Stimulated activated naive CD8-positive, alpha-beta T cell treated with anti-CD3 and anti-CD28 coated beads, Interleukin-15, amount 100 ng/mL, for 72 hours (primary cell): ENCODE results near the gene GSE1.

ENCODE experiments used
- ATAC-seq: fragments of 150-1000 bp; cut with Tn5 transposase; 2 replicates; pipeline ENCODE4 v1.10.0; 2021; ENCODE audit warnings: mild to moderate bottlenecking, moderate library complexity
- DNase-seq, 2 donors: peaks; one replicate each; pipeline ENCODE4 v3.0.0; 2021 to 2022
- H3K27ac Mint-ChIP-seq, 2 donors: one replicate each; pipeline ENCODE4 v1.8.0; 2022; ENCODE audit warnings: mild to moderate bottlenecking in 2 of 2, mixed read lengths in 2 of 2, moderate library complexity in 2 of 2
- H3K27me3 Mint-ChIP-seq: one replicate; pipeline ENCODE4 v1.8.0; 2022; ENCODE audit warnings: mixed read lengths
- H3K4me1 Mint-ChIP-seq: one replicate; pipeline ENCODE4 v1.8.0; 2022; ENCODE audit warnings: mild to moderate bottlenecking, mixed read lengths
- H3K4me3 Mint-ChIP-seq, 2 donors: one replicate each; pipeline ENCODE4 v1.8.0; 2022; ENCODE audit warnings: mild to moderate bottlenecking in 2 of 2, mixed read lengths in 2 of 2, moderate library complexity in 1 of 2
- H3K9me3 Mint-ChIP-seq, 2 donors: one replicate each; pipeline ENCODE4 v1.8.0; 2022; ENCODE audit warnings: mixed read lengths in 2 of 2

GSE1 gene

GRCh38 chr16:85636234-85636812, 23.2 kb downstream of the GSE1 start:
- Mint-ChIP-seq H3K4me3 (no peak overlapping the region), H3K4me1 (peaks cover 20% of the 10 kb centered on the region), H3K27me3 (no peaks in the 10 kb centered on the region), H3K9me3 (no peaks in the 10 kb centered on the region), H3K27ac (no peak overlapping the region)
- DNase-seq = no peak
- no peak for ATAC-seq

GRCh38 chr16:85637061-85637807, 24.1 kb downstream of the GSE1 start:
- peaks cover 18% of the 10 kb centered on the region for H3K4me1 Mint-ChIP-seq
- H3K4me3 Mint-ChIP-seq = no peak overlapping the region
- H3K27ac Mint-ChIP-seq = no peak overlapping the region
- no peaks in the 10 kb centered on the region for H3K9me3 Mint-ChIP-seq
- no peak for DNase-seq
- no peak for ATAC-seq
- no peaks in the 10 kb centered on the region for H3K27me3 Mint-ChIP-seq

GRCh38 chr16:85637808-85638647, 24.9 kb downstream of the GSE1 start:
- Mint-ChIP-seq H3K27me3 (no peaks in the 10 kb centered on the region), H3K9me3 (no peaks in the 10 kb centered on the region), H3K4me3 (no peak overlapping the region), H3K4me1 (peaks cover 15% of the 10 kb centered on the region), H3K27ac (no peak overlapping the region)
- ATAC-seq (no peak), DNase-seq (no peak)

GRCh38 chr16:85638695-85639409, 25.7 kb downstream of the GSE1 start:
- DNase-seq = no peak
- Mint-ChIP-seq H3K4me1 (peaks cover 17% of the 10 kb centered on the region), H3K27me3 (no peaks in the 10 kb centered on the region), H3K9me3 (no peaks in the 10 kb centered on the region), H3K4me3 (no peak overlapping the region), H3K27ac (peak overlapping the region; percentile 48 to 59)
- peak; percentile 44 for ATAC-seq

- ATAC-seq = no peak
- no peak for DNase-seq
- Mint-ChIP-seq H3K27me3 (no peaks in the 10 kb centered on the region), H3K4me3 (no peak overlapping the region), H3K4me1 (peaks cover 25% of the 10 kb centered on the region), H3K9me3 (no peaks in the 10 kb centered on the region), H3K27ac (peak overlapping the region; percentile 48 to 87)
Observed at GRCh38 chr16:85639529-85640253, 26.6 kb downstream of the GSE1 start.

GRCh38 chr16:85640254-85640558, 27.1 kb downstream of the GSE1 start:
- Mint-ChIP-seq H3K27ac (no peak overlapping the region), H3K27me3 (no peaks in the 10 kb centered on the region), H3K4me1 (peaks cover 25% of the 10 kb centered on the region), H3K9me3 (no peaks in the 10 kb centered on the region), H3K4me3 (no peak overlapping the region)
- ATAC-seq (no peak), DNase-seq (no peak)

- Mint-ChIP-seq H3K27me3 (no peaks in the 10 kb centered on the region), H3K9me3 (no peaks in the 10 kb centered on the region), H3K27ac (no peak overlapping the region), H3K4me1 (peaks cover 23% of the 10 kb centered on the region), H3K4me3 (no peak overlapping the region)
- ATAC-seq = no peak
- DNase-seq = no peak
Observed at GRCh38 chr16:85640585-85640984, 27.5 kb downstream of the GSE1 start.

- Mint-ChIP-seq H3K27me3 (no peaks in the 10 kb centered on the region), H3K9me3 (no peaks in the 10 kb centered on the region), H3K4me3 (no peak overlapping the region), H3K27ac (peak overlapping the region; percentile 12 to 76), H3K4me1 (peaks cover 23% of the 10 kb centered on the region)
- ATAC-seq = no peak
- DNase-seq = no peak
Observed at GRCh38 chr16:85641305-85641704, 28.2 kb downstream of the GSE1 start.

GRCh38 chr16:85641776-85642176, 28.7 kb downstream of the GSE1 start:
- no peak for DNase-seq
- no peaks in the 10 kb centered on the region for H3K27me3 Mint-ChIP-seq
- no peak for ATAC-seq
- peaks cover 23% of the 10 kb centered on the region for H3K4me1 Mint-ChIP-seq
- peak overlapping the region in 1 of 2 donors; percentile 19 for H3K27ac Mint-ChIP-seq
- no peak overlapping the region for H3K4me3 Mint-ChIP-seq
- no peaks in the 10 kb centered on the region for H3K9me3 Mint-ChIP-seq

- DNase-seq (no peak), ATAC-seq (no peak)
- Mint-ChIP-seq H3K4me3 (no peak overlapping the region), H3K9me3 (no peaks in the 10 kb centered on the region), H3K4me1 (peaks cover 24% of the 10 kb centered on the region), H3K27ac (peak overlapping the region in 1 of 2 donors; percentile 63), H3K27me3 (no peaks in the 10 kb centered on the region)
Observed at GRCh38 chr16:85642762-85643358, 29.7 kb downstream of the GSE1 start.

GRCh38 chr16:85643631-85644030, 30.5 kb downstream of the GSE1 start:
- ATAC-seq = no peak
- no peak for DNase-seq
- Mint-ChIP-seq H3K9me3 (no peaks in the 10 kb centered on the region), H3K27ac (peak overlapping the region in 1 of 2 donors; percentile 94), H3K27me3 (no peaks in the 10 kb centered on the region), H3K4me3 (no peak overlapping the region), H3K4me1 (peaks cover 31% of the 10 kb centered on the region)

GRCh38 chr16:85644093-85644712, 31.1 kb downstream of the GSE1 start:
- no peak for DNase-seq
- no peak for ATAC-seq
- Mint-ChIP-seq H3K4me3 (no peak overlapping the region), H3K9me3 (no peaks in the 10 kb centered on the region), H3K4me1 (peaks cover 34% of the 10 kb centered on the region), H3K27me3 (no peaks in the 10 kb centered on the region), H3K27ac (peak overlapping the region in 1 of 2 donors; percentile 84)

GRCh38 chr16:85645021-85645589, 32.0 kb downstream of the GSE1 start:
- ATAC-seq (no peak), DNase-seq (no peak)
- Mint-ChIP-seq H3K27me3 (no peaks in the 10 kb centered on the region), H3K27ac (no peak overlapping the region), H3K9me3 (no peaks in the 10 kb centered on the region), H3K4me3 (no peak overlapping the region), H3K4me1 (peaks cover 38% of the 10 kb centered on the region)

- no peak overlapping the region for H3K4me3 Mint-ChIP-seq
- ATAC-seq (no peak), DNase-seq (no peak)
- H3K27ac Mint-ChIP-seq = no peak overlapping the region
- no peaks in the 10 kb centered on the region for H3K9me3 Mint-ChIP-seq
- H3K4me1 Mint-ChIP-seq = peaks cover 38% of the 10 kb centered on the region
- H3K27me3 Mint-ChIP-seq = no peaks in the 10 kb centered on the region
Observed at GRCh38 chr16:85646358-85646907, 33.3 kb downstream of the GSE1 start.
